Activated effector memory CD4-positive, alpha-beta T cell treated with Interleukin-2 at 50 U/mL for 16 hours (primary cell): ENCODE data around the gene IFIH1.
A peak's percentile ranks its signal among the peaks of the same experiment; 100 is the strongest.

Experiments
- DNase-seq: peaks from one replicate; pipeline ENCODE4 v3.0.0-alpha.2; 2020

IFIH1 gene

GRCh38 chr2:162308747-162309503 is 9.6 kb downstream of the IFIH1 start:
- no peak for DNase-seq

GRCh38 chr2:162305901-162306300 is 12.6 kb downstream of the IFIH1 start:
- DNase-seq: no peak

- no peak for DNase-seq
Observed at GRCh38 chr2:162301877-162302276, 16.6 kb downstream of the IFIH1 start.

GRCh38 chr2:162301151-162301804 is 17.2 kb downstream of the IFIH1 start:
- peak; percentile 16 for DNase-seq

- no peak for DNase-seq
Observed at GRCh38 chr2:162300266-162300665, 18.2 kb downstream of the IFIH1 start.

- no peak for DNase-seq
Observed at GRCh38 chr2:162298669-162299335, 19.7 kb downstream of the IFIH1 start.

GRCh38 chr2:162297925-162298552 is 20.4 kb downstream of the IFIH1 start:
- DNase-seq: no peak

GRCh38 chr2:162295009-162295408 is 23.5 kb downstream of the IFIH1 start:
- no peak for DNase-seq

GRCh38 chr2:162293122-162293786 is 25.2 kb downstream of the IFIH1 start:
- DNase-seq: no peak

- no peak for DNase-seq
Observed at GRCh38 chr2:162291748-162292147, 26.7 kb downstream of the IFIH1 start.

GRCh38 chr2:162282765-162283425 is 35.6 kb downstream of the IFIH1 start:
- no peak for DNase-seq

GRCh38 chr2:162280654-162281053 is 37.8 kb downstream of the IFIH1 start:
- no peak for DNase-seq

- DNase-seq: no peak
Observed at GRCh38 chr2:162277381-162277780, 41.1 kb downstream of the IFIH1 start.

GRCh38 chr2:162267996-162268395 is 50.5 kb downstream of the IFIH1 start:
- DNase-seq: no peak

- DNase-seq: no peak
Observed at GRCh38 chr2:162267496-162267895, 51.0 kb downstream of the IFIH1 start.

GRCh38 chr2:162266460-162266760 is 52.1 kb downstream of the IFIH1 start:
- no peak for DNase-seq

- DNase-seq: no peak
Observed at GRCh38 chr2:162265666-162266459, 52.6 kb downstream of the IFIH1 start.

GRCh38 chr2:162261032-162261945 is 57.2 kb downstream of the IFIH1 start:
- DNase-seq: no peak

GRCh38 chr2:162258686-162259085 is 59.8 kb downstream of the IFIH1 start:
- DNase-seq: no peak

- no peak for DNase-seq
Observed at GRCh38 chr2:162258169-162258568, 60.3 kb downstream of the IFIH1 start.

GRCh38 chr2:162257425-162257824 is 61.1 kb downstream of the IFIH1 start:
- no peak for DNase-seq
